GM12878 (cell line): Measurements from ENCODE around the gene ATP5F1A.
"Not testable (repeated sequence)": the region's sequence is repeated elsewhere in the genome, so short reads cannot be mapped to it uniquely, and the experiment has no call there.

Source experiments
- GABPA ChIP-seq: IDR thresholded peaks from 2 replicates; pipeline ENCODE4 v1.6.1; 2014; ENCODE audit warnings: antibody characterized with exemption, low read depth, mild to moderate bottlenecking, inconsistent platforms
- MLLT1 ChIP-seq: fragments of 450-650 bp; IDR thresholded peaks from 2 replicates; pipeline ENCODE4 v1.6.1; 2016; ENCODE audit warnings: mild to moderate bottlenecking

DNA sequence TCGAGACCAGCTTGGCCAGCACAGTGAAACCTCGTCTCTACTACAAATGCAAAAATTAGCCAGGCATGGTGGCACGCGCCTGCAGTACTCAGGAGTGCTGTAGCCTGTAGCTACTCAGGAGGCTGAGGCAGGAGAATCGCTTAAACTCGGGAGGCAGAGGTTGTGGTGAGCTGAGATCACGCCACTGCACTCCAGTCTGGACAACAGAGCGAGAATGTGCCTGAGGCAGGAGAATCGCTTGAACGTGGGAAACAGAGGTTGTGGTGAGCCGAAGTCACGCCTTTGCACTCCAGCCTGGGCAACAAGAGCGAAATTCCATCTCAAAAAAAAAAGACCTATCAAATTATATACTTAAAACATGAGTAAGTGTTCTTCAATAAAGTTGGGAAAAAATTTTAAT lies 50.7 kb downstream of the ATP5F1A start:
- TF ChIP-seq GABPA, MLLT1: not testable (repeated sequence)
